H9 (cell line): ENCODE measurements around the gene EFTUD2. TPM values are rescaled to one million over a fixed set of nuclear protein-coding genes. Genes with fewer than 3 reads are reported as not detected.
A peak's percentile ranks its signal among the peaks of the same experiment; 100 is the strongest.

Experiments
- DNase-seq: peaks from one replicate; pipeline ENCODE4 v3.0.0-alpha.2; 2017
- H2AFZ ChIP-seq: one replicate; pipeline ENCODE4 v1.6.1; 2013; ENCODE audit warnings: mild to moderate bottlenecking, low read length, control low read depth, moderate library complexity
- H2AK5ac ChIP-seq: 2 replicates; pipeline ENCODE4 v1.6.1; 2013; ENCODE audit warnings: low read length, control low read depth, mixed read lengths; ENCODE audit not compliant: insufficient read length
- H2BK120ac ChIP-seq: one replicate; pipeline ENCODE4 v1.6.1; 2013; ENCODE audit warnings: low read depth, mild to moderate bottlenecking, low read length, control low read depth, inconsistent platforms; ENCODE audit not compliant: poor library complexity, severe bottlenecking
- H2BK12ac ChIP-seq: 2 replicates; pipeline ENCODE4 v1.6.1; 2013; ENCODE audit warnings: low read length, control low read depth, mixed read lengths, low read depth; ENCODE audit not compliant: insufficient read length
- H2BK15ac ChIP-seq: 2 replicates; pipeline ENCODE4 v1.6.1; 2013; ENCODE audit warnings: low read depth, low read length, control low read depth
- H2BK20ac ChIP-seq: one replicate; pipeline ENCODE4 v1.6.1; 2013; ENCODE audit warnings: low read depth, mild to moderate bottlenecking, low read length, control low read depth, inconsistent platforms; ENCODE audit not compliant: poor library complexity, severe bottlenecking
- H2BK5ac ChIP-seq: 2 replicates; pipeline ENCODE4 v1.6.1; 2013; ENCODE audit warnings: low read length, control low read depth, mixed read lengths; ENCODE audit not compliant: insufficient read length
- H3K14ac ChIP-seq: 2 replicates; pipeline ENCODE4 v1.6.1; 2013; ENCODE audit warnings: low read length, control low read depth; ENCODE audit not compliant: insufficient read depth
- H3K18ac ChIP-seq: 2 replicates; pipeline ENCODE4 v1.6.1; 2013; ENCODE audit warnings: low read depth, mild to moderate bottlenecking, mixed read lengths, low read length, control low read depth; ENCODE audit not compliant: insufficient read length
- H3K23ac ChIP-seq: 2 replicates; pipeline ENCODE4 v1.6.1; 2013; ENCODE audit warnings: low read length, control low read depth, mixed read lengths, low read depth; ENCODE audit not compliant: insufficient read length
- H3K23me2 ChIP-seq: 2 replicates; pipeline ENCODE4 v1.6.1; 2013; ENCODE audit warnings: low read depth, mild to moderate bottlenecking, mixed read lengths, low read length, control low read depth; ENCODE audit not compliant: insufficient read length, poor library complexity, severe bottlenecking
- H3K27ac ChIP-seq: 2 replicates; pipeline ENCODE4 v1.5.1; 2013; ENCODE audit warnings: low read length, control low read depth, mixed read lengths, low read depth; ENCODE audit not compliant: insufficient read length
- H3K27me3 ChIP-seq: 2 replicates; pipeline ENCODE4 v1.6.1; 2013; ENCODE audit warnings: low read length, control low read depth, inconsistent platforms; ENCODE audit not compliant: insufficient read depth
- H3K4ac ChIP-seq: 2 replicates; pipeline ENCODE4 v1.6.1; 2013; ENCODE audit warnings: low read depth, mild to moderate bottlenecking, control low read depth, inconsistent platforms, low read length, moderate library complexity
- H3K4me1 ChIP-seq: 2 replicates; pipeline ENCODE4 v1.6.1; 2013; ENCODE audit warnings: low read length, control low read depth, inconsistent platforms; ENCODE audit not compliant: insufficient read depth
- H3K4me2 ChIP-seq: 2 replicates; pipeline ENCODE4 v1.6.1; 2013; ENCODE audit warnings: low read length, control low read depth, mixed read lengths; ENCODE audit not compliant: insufficient read length, insufficient read depth
- H3K56ac ChIP-seq: 2 replicates; pipeline ENCODE4 v1.6.1; 2013; ENCODE audit warnings: low read depth, mild to moderate bottlenecking, mixed read lengths, low read length, control low read depth; ENCODE audit not compliant: insufficient read length
- H3K79me1 ChIP-seq: 2 replicates; pipeline ENCODE4 v1.6.1; 2013; ENCODE audit warnings: low read depth, mild to moderate bottlenecking, moderate library complexity, low read length, control low read depth, inconsistent platforms; ENCODE audit not compliant: insufficient read depth, poor library complexity, severe bottlenecking
- H3K79me2 ChIP-seq: 2 replicates; pipeline ENCODE4 v1.6.1; 2013; ENCODE audit warnings: low read length, control low read depth, inconsistent platforms; ENCODE audit not compliant: insufficient read depth
- H3K9ac ChIP-seq: 2 replicates; pipeline ENCODE4 v1.6.1; 2013; ENCODE audit warnings: low read length, control low read depth, mixed read lengths; ENCODE audit not compliant: insufficient read length; ENCODE audit errors: extremely low read depth
- H3K9me3 ChIP-seq: one replicate; pipeline ENCODE4 v1.6.1; 2013; ENCODE audit warnings: low read depth, low read length, inconsistent platforms; ENCODE audit not compliant: control insufficient read depth
- H3T11ph ChIP-seq: one replicate; pipeline ENCODE4 v1.6.1; 2013; ENCODE audit warnings: mild to moderate bottlenecking, low read length, control low read depth, inconsistent platforms
- H4K20me1 ChIP-seq: one replicate; pipeline ENCODE4 v1.6.1; 2013; ENCODE audit not compliant: control insufficient read depth, insufficient read length, insufficient read depth
- H4K5ac ChIP-seq: 2 replicates; pipeline ENCODE4 v1.6.1; 2013; ENCODE audit warnings: low read depth, mild to moderate bottlenecking, mixed read lengths, low read length, control low read depth; ENCODE audit not compliant: insufficient read length
- H4K8ac ChIP-seq: replicated peaks from 2 replicates; pipeline ENCODE4 v1.6.1; 2013; ENCODE audit warnings: low read length, control low read depth, mixed read lengths, low read depth; ENCODE audit not compliant: insufficient read length
- H4K91ac ChIP-seq: 2 replicates; pipeline ENCODE4 v1.6.1; 2013; ENCODE audit warnings: low read depth, mild to moderate bottlenecking, moderate library complexity, mixed read lengths, low read length, control low read depth; ENCODE audit not compliant: insufficient read length
- H3K27ac Mint-ChIP-seq, 3 experiments: 2 replicates in 2 of 3; 3 replicates in 1 of 3; pipeline ENCODE4 v1.8.0; 2020 to 2021; ENCODE audit warnings: mixed read lengths in 3 of 3, mild to moderate bottlenecking in 1 of 3, moderate library complexity in 1 of 3
- H3K27me3 Mint-ChIP-seq: 2 replicates; pipeline ENCODE4 v1.8.0; 2021; ENCODE audit warnings: low read depth, mild to moderate bottlenecking, moderate library complexity, mixed read lengths
- H3K36me3 Mint-ChIP-seq, 3 experiments: 2 replicates in 2 of 3; 3 replicates in 1 of 3; pipeline ENCODE4 v1.8.0; 2020 to 2021; ENCODE audit warnings: low read depth in 3 of 3, mixed read lengths in 3 of 3; ENCODE audit not compliant: insufficient read depth in 1 of 3
- H3K4me1 Mint-ChIP-seq, 2 experiments: 2 replicates each; pipeline ENCODE4 v1.8.0; 2020; ENCODE audit warnings: mixed read lengths in 2 of 2
- H3K4me3 Mint-ChIP-seq, 2 experiments: 2 replicates in 1 of 2; 3 replicates in 1 of 2; pipeline ENCODE4 v1.8.0; 2020 to 2021; ENCODE audit warnings: mild to moderate bottlenecking in 2 of 2, mixed read lengths in 2 of 2, moderate library complexity in 1 of 2
- H3K9me3 Mint-ChIP-seq, 2 experiments: 2 replicates in 1 of 2; 3 replicates in 1 of 2; pipeline ENCODE4 v1.8.0; 2020; ENCODE audit warnings: mild to moderate bottlenecking in 2 of 2, mixed read lengths in 2 of 2, moderate library complexity in 1 of 2
- WGBS: extraction: QIAGEN DNeasy Blood & Tissue Kit; methylation state at CpG from one replicate; pipeline ENCODE4 v1.1.7; 2013; ENCODE audit warnings: missing lambda C conversion rate, low lambda C conversion rate, mixed read lengths; ENCODE audit not compliant: insufficient read length; ENCODE audit errors: extremely low coverage; 5-methylcytosine and 5-hydroxymethylcytosine counted together
- total RNA-seq: library from RNA; stranded (reverse); gene quantifications from 2 replicates; pipeline ENCODE4 v1.2.1, GENCODE V29; 2021
- TF ChIP-seq, protein P1 (sequence below): fragments of 200-600 bp; sonication (generic); conservative IDR thresholded peaks from 3 replicates; pipeline ENCODE4 v1.8.0; 2021; ENCODE audit warnings: antibody characterized with exemption, mild to moderate bottlenecking

The EFTUD2 gene
- total RNA-seq, 1 experiment from 2014 or later: 150 TPM

DNA sequence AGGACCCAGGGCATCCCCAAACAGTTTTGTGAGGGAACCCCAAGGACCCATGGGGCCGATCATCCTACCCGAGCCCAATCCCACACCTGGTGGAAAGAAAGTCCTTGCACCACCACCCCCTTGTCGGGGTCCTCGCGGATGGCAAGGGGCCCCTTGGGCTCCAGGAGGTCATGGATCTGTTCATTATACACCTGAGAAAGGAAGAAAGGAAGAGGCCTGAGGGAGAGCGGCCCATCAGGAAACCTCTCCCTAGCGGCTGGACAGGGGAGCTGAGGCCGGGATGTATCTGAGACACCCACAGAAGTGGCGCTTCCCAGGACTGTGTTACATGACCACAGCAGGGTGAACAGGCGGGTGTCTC, 35.5 kb upstream of the EFTUD2 start:
- Histone ChIP-seq H3T11ph (no peak overlapping the region), H2BK20ac (no peak overlapping the region), H3K56ac (no peak overlapping the region), H3K79me2 (no peaks in the 10 kb centered on the region), H3K18ac (no peak overlapping the region), H2BK120ac (no peak overlapping the region), H4K8ac (no peak overlapping the region), H3K4ac (no peak overlapping the region), H3K27me3 (no peaks in the 10 kb centered on the region), H3K79me1 (no peaks in the 10 kb centered on the region), H3K23ac (no peak overlapping the region), H2AK5ac (no peak overlapping the region), H3K9ac (no peak overlapping the region), H3K14ac (no peak overlapping the region), H3K23me2 (no peaks in the 10 kb centered on the region), H2BK5ac (no peak overlapping the region), H3K27ac (no peak overlapping the region), H4K5ac (no peak overlapping the region), H2AFZ (no peak overlapping the region), H2BK15ac (no peak overlapping the region), H3K9me3 (no peaks in the 10 kb centered on the region), H3K4me1 (no peaks in the 10 kb centered on the region), H4K20me1 (no peaks in the 10 kb centered on the region), H2BK12ac (no peak overlapping the region), H3K4me2 (no peak overlapping the region), H4K91ac (no peak overlapping the region)
- Mint-ChIP-seq H3K27ac (no peak overlapping the region; a peak in 1 of 7 replicates), H3K4me3 (no peak overlapping the region), H3K36me3 (peaks cover 38 to 74% (median 74%) of the 10 kb centered on the region in 3 experiments), H3K27me3 (no peaks in the 10 kb centered on the region), H3K9me3 (no peaks in the 10 kb centered on the region; a peak in 1 of 5 replicates), H3K4me1 (no peaks in the 10 kb centered on the region)
- no CpG with 5 or more reads among the region's 10 CpGs for WGBS
- TF ChIP-seq, protein P1, sequence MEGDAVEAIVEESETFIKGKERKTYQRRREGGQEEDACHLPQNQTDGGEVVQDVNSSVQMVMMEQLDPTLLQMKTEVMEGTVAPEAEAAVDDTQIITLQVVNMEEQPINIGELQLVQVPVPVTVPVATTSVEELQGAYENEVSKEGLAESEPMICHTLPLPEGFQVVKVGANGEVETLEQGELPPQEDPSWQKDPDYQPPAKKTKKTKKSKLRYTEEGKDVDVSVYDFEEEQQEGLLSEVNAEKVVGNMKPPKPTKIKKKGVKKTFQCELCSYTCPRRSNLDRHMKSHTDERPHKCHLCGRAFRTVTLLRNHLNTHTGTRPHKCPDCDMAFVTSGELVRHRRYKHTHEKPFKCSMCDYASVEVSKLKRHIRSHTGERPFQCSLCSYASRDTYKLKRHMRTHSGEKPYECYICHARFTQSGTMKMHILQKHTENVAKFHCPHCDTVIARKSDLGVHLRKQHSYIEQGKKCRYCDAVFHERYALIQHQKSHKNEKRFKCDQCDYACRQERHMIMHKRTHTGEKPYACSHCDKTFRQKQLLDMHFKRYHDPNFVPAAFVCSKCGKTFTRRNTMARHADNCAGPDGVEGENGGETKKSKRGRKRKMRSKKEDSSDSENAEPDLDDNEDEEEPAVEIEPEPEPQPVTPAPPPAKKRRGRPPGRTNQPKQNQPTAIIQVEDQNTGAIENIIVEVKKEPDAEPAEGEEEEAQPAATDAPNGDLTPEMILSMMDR: no peak
- DNase-seq: peak; percentile 25
